ENCODE results near the gene TRIL.

- TF ChIP-seq POLR2A (IDR thresholded peaks at IDR 0.05; ENCODE audit: low read depth, low read length) (no peak), SPI1 (IDR thresholded peaks at IDR 0.05; ENCODE audit: low read depth, low read length) (no peak), POLR2AphosphoS5 (IDR thresholded peaks at IDR 0.05; ENCODE audit: low read depth, low read length) (no peak)
These were observed 54.2 kb downstream of the TRIL start for GRCh38 chr7:28903730-28904577.
